GM21447 (cell line): ENCODE data around the gene ONECUT2.

Experiments
- ATAC-seq: cut with Tn5 transposase; IDR thresholded peaks from one replicate; pipeline ENCODE4 v1.9.1; 2021; ENCODE audit not compliant: unreplicated experiment

Gene ONECUT2

GRCh38 chr18:57431002-57431382, 4.2 kb upstream of the ONECUT2 start:
- no peak for ATAC-seq

GRCh38 chr18:57431467-57432080, 3.6 kb upstream of the ONECUT2 start:
- ATAC-seq = no peak

GRCh38 chr18:57432140-57432539, 3.0 kb upstream of the ONECUT2 start:
- no peak for ATAC-seq

- no peak for ATAC-seq
Measured at GRCh38 chr18:57432751-57433400, 2.3 kb upstream of the ONECUT2 start.

GRCh38 chr18:57433482-57433881, 1.7 kb upstream of the ONECUT2 start:
- no peak for ATAC-seq

GRCh38 chr18:57433934-57434535, 1.1 kb upstream of the ONECUT2 start:
- ATAC-seq = no peak

GRCh38 chr18:57435846-57436190, 644 bp downstream of the ONECUT2 start:
- no peak for ATAC-seq

GRCh38 chr18:57436191-57436964, 1.2 kb downstream of the ONECUT2 start:
- ATAC-seq = no peak

GRCh38 chr18:57436965-57437333, 1.8 kb downstream of the ONECUT2 start:
- no peak for ATAC-seq

- ATAC-seq = no peak
Measured at GRCh38 chr18:57437402-57437765, 2.2 kb downstream of the ONECUT2 start.

GRCh38 chr18:57437766-57438671, 2.8 kb downstream of the ONECUT2 start:
- no peak for ATAC-seq

- no peak for ATAC-seq
Measured at GRCh38 chr18:57438743-57439608, 3.8 kb downstream of the ONECUT2 start.

GRCh38 chr18:57439609-57439968, 4.4 kb downstream of the ONECUT2 start:
- no peak for ATAC-seq

- ATAC-seq = no peak
Measured at GRCh38 chr18:57439985-57440330, 4.8 kb downstream of the ONECUT2 start.

GRCh38 chr18:57440331-57441070, 5.3 kb downstream of the ONECUT2 start:
- no peak for ATAC-seq

GRCh38 chr18:57441071-57441794, 6.1 kb downstream of the ONECUT2 start:
- ATAC-seq = no peak

- ATAC-seq = no peak
Measured at GRCh38 chr18:57443247-57443646, 8.1 kb downstream of the ONECUT2 start.

GRCh38 chr18:57443702-57444101, 8.5 kb downstream of the ONECUT2 start:
- no peak for ATAC-seq

GRCh38 chr18:57444301-57444759, 9.2 kb downstream of the ONECUT2 start:
- no peak for ATAC-seq
